GM18858 (cell line): ENCODE results near the gene AP1M2.

Experiments
- ATAC-seq: cut with Tn5 transposase; IDR thresholded peaks from one replicate; pipeline ENCODE4 v1.9.1; 2021; ENCODE audit not compliant: unreplicated experiment

AP1M2 gene

DNA sequence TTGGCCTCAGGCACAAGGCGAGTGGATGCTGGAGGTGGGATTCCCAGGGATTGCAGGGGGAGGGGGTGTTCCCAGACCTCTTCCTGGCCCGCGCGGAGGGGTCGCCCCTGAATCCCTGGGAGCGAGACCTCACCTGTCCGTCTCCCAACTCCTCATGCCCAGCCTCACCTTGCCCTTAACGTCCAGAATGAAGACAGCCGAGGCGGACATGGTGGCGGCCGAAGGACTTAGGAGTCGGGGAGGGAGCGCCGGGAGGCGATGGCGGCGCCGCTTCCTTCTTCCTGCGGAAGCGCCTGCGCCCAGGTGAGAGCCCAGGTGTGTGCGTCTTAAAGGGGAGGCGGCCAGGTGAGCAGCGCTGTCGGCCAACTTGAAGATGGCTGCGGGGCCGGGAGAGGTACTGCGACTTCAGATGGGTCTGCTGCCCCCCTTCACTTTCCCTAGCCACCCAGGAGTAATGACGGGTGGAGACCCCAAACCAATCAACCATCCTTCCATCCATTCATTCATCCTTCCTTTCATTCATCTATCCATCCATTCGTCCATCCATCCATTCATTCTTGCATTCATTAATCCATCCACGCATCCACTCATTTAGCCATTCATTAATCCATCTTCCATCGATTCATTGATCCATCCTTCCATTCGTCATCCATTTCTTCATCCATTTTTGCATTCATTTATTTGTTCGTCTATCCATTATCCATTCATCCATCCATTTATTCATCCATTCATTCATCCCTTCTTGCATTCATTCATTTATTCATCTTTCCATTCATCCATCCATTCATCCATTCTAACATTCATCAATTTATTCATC lies at the start of gene AP1M2:
Gene AP1M2, minus strand, starts transcription at position 291 of the 817 bp plus-strand sequence. Its CDS starts 81 bp downstream, at position 210.
- no peak for ATAC-seq

DNA sequence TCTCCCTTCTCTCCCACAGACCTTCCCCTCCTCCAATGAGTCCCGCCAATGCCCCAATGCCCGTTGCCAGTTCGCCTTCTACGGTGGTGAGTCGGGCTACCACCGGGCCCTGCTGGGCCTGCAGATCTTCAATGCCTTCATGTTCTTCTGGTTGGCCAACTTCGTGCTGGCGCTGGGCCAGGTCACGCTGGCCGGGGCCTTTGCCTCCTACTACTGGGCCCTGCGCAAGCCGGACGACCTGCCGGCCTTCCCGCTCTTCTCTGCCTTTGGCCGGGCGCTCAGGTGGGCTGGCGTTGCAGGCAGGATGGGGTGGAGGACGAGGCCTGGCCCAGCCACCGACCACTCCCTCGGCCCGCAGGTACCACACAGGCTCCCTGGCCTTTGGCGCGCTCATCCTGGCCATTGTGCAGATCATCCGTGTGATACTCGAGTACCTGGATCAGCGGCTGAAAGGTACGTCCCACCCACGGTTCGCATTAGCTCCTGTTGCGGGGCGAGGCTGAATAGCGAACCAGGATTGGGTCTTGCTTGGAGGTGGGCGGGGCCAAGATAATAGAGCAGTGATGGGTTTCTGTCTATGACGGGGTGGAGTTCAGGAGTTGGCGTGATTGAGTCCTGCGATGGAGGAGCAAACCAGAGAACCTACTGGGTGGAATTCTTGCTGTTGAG lies 49.3 kb upstream of the AP1M2 start:
- ATAC-seq: no peak

DNA sequence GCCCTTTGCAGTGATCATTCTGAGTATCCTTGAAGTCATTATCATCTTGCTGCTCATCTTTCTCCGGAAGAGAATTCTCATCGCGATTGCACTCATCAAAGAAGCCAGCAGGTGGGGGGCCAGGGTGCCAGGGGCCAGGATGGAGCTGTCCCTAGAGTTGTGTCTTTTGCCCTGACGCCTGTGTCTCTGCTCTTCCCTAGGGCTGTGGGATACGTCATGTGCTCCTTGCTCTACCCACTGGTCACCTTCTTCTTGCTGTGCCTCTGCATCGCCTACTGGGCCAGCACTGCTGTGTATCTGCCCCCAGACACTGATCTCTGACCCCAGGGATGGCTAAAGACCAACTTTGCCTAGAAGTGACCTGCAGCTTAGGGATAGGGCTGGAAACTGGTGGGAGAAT lies 47.9 kb upstream of the AP1M2 start:
- ATAC-seq: no peak

DNA sequence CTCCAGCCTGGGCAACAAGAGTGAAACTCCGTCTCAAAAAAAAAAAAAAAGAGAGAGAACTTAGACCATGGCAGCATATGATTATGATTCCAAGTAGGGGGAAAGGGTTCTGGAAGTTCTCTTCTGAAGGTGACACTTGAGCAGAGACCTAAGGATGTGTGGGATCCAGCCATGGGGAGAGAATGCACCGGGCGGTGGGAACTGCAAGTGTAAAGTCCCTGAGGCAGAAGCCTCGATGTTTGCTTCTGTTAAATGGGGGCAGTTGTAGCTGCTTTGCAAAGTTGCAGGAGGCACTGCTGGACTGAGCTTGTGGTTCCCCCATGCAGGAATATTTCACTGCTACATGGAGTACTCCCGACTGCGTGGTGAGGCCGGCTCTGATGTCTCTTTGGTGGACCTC lies 47.3 kb upstream of the AP1M2 start:
- ATAC-seq: no peak

DNA sequence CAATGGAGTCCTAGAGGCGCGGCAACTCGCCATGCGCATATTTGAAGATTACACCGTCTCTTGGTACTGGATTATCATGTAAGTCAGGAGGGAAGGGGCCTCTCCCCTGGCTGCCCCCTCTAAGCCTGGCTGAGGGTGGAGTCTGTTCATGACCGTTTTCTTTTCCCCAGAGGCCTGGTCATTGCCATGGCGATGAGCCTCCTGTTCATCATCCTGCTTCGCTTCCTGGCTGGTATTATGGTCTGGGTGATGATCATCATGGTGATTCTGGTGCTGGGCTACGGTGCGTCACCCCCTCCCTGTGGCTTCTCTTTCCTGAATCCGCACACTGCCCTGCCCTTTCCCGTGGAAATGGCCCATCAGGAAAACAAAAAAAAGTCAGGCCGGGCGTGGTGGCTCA lies 44.8 kb upstream of the AP1M2 start:
- no peak for ATAC-seq

DNA sequence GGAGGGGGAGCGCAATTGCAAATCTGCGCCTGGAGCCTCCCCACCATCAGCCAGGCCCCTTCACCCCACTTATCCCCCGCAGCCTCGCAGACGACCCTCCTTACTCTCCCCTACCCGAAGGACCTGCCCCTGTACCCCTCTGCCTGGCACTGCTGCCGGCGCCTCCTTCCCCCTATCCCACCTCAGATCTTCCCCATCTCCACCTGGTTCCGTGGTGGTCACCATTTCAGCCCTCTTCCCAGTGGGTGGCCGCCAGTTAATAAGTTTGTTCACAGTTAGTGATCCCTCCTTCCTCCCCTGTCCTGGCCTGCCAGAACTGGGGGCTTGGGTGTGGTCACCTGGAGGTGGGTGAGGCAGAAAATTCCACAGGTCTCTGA lies 38.6 kb upstream of the AP1M2 start:
- no peak for ATAC-seq

DNA sequence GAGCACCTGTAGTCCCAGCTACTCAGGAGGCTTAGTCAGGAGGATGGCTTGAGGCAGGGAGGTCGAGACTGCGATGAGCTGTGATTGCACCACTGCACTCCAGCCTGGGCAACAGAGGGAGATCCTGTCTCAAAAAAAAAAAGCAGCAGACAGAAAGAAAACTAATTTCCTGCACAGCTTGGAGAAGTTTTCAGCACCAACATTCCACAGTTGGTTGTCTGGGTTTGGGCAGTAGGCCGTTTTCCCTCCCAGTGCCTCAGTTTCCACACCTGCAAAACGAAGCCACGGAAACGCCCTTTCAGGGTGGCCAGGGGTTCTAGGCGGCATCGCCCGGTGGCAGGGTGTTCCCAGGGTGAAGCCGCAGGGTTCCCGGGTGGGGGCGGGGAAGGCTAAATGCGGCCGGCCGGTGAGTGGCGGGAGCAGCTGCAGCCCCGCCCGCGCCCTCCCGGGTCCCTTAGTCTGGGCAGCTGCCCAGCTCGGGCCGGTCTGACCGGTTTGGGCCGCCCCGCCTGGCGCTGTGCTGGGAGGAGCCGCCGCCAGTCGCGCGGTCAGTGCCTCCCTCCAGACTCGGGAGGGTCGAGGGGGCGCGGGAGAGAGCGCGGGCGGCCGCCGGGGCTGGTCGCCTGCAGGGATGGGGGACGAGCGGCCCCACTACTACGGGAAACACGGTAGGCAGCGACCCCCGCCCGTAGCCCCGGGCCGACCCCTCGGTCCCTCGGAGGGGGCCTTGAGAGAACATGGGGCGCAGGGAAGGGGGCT lies 38.1 kb upstream of the AP1M2 start, which contains the start of gene SLC44A2:
Gene SLC44A2, plus strand, starts transcription at position 551 of the 759 bp plus-strand sequence. Its CDS starts 81 bp downstream, at position 632.
- ATAC-seq: no peak

DNA sequence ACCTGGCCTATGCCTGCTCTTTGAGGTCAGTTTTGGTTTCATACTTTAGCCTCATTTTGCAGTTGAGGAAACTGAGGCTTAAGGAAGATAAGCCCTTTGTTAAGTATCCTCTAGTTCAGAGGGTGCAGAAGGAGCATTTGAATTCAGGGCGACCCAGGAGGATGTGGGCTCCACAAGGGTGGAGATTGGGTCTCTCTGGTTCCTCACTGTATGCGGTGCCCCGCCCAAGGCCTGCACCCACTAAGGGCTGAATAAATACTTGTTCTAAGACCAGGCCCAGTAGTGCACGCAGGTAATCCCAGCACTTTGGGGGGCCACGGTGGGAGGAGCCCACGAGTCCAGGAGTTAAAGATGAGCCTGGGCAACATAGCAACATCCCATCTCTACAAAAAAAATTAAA lies 37.5 kb upstream of the AP1M2 start:
- ATAC-seq: no peak

DNA sequence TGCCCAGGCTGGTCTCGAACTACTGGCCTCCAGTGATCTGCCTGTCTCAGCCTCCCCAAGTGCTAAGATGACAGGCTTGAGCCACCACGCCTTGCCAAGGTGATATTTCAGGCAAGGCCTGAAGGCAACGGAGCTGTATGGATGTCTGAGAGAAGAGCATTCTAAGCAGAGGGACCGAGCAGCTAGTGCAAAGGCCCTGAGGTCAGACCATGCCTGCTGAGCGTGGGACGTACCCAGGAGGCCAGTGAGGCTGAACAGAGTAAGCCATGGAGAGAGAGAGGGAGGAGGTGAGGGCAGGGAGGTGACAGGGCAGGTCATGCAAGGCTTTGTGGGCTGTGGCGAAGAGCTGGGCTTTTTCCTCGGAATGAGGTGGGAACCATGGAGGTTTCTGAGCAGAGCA lies 34.9 kb upstream of the AP1M2 start:
- no peak for ATAC-seq

DNA sequence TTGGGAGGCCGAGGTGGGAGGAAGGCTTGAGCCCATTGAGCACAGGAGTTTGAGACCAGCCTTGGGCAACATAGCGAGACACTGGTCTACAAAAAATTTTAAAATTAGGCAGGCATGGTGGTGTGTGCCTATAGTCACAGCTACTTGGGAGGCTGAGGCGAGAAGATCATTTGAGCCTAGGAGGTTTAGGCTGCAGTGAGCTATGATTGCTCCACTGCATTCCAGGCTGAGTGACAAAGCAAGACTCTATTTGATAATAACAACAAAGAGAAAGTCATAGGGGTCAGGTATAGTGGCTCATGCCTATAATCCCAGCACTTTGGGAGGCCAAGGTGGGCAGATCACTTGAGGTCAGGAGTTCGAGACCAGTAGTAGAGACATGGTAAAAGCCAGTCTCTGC lies 33.7 kb upstream of the AP1M2 start:
- no peak for ATAC-seq

DNA sequence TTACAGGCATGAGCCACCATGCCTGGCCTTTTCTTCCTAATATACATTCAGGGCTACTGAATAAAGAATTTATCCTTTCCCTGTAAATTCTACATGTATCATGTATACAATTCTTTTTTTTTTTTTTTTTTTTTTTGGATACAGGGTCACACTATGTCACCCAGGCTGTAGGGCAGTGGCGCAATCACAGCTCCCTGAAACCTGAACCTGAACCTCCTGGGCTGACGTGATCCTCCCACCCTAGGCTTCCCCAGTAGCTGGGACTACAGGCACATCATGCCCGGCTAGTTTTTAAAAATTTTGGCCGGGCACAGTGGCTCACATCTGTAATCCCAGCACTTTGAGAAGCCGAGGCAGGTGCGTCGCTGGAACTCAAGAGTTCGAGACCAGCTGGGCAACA lies 31.7 kb upstream of the AP1M2 start:
- no peak for ATAC-seq

DNA sequence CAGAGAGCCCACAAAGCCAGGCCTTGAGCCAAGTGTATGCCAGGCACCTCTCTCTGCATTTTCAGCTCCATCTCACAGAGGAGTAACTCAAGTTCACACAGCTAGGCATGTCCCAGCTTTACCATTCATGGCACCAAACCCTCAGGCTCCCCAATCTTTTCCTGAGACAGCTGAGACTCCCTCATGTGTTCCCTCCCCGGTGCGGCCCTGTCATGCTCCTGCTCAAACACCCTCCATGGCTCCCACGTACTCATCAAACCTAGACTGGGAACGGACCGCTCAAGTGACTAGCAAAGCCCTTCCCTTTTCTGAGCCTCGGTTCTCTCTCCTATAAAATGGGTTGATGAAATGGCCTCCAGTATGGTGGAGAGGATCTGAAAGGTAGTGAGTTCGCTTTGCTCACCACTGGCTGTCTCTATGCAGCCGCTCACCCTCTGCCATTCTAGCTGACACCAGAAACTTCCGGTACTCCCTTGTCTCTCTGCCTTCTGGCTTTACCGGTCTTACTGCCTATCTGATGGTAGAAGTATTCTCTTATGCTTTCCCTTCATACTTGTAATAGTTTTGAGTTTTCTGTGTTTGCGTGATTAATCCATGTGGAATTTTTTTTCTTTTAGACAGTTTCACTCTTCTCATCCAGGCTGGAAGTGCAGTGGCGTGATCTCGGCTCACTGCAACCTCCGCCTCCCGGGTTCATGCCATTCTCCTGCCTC lies 30.5 kb upstream of the AP1M2 start:
- no peak for ATAC-seq

DNA sequence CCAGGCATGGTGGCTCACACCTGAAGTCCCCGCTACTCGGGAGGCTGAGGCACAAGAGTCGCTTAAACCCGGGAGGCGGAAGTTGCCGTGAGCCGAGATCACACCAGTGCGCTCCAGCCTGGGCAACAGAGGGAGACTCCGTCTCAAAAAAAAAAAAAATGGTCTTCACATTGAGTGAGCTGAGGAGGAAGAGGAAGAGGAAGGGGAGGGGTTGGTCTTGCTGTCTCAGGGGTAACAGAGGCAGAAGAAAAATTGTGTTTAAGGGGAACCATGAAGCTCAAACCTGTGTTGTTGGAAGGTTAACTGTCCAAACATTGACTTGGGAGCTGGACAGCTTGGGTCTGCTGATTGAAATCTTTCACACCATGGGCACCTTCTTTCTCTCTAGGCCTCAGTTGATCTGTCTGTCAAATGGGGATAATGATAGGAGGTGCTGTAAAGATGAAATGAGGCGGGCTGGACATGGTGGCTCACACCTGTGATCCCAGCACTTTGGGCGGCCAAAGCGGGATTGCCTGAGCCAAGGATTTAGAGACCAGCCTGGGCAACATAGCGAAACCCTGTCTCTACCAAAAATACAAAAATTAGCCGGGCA lies 28.4 kb upstream of the AP1M2 start:
- ATAC-seq: no peak

DNA sequence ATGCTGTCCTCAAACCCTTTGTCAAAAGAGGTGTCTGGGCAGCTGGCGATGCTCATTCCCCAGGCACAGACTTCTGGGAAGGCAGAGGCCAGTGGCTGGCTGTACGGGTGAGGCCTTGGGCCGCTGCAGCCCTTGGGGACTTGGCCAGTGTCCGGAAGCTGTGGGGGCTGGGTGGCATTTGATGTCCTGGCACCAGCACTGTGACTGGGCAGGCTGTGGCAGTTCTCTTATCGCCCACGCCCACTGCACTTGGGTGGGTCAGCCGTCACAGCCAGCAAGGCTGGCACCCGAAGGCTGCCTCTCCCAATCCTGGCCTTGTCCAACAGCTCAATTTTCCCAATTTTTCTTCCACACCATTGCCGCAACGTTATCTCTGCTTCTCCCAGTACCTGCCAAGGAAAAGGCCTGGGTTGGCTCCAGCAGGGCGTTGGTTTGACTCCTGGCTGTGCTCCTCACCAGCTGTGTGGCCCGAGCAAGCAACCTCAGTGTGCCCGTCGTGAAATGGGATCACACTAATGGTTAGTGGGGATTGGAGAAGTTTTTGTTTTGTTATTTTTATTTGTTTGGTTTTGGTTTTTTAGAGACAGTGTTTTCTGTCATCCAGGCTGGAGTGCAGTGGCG lies 25.5 kb upstream of the AP1M2 start:
- ATAC-seq: no peak

DNA sequence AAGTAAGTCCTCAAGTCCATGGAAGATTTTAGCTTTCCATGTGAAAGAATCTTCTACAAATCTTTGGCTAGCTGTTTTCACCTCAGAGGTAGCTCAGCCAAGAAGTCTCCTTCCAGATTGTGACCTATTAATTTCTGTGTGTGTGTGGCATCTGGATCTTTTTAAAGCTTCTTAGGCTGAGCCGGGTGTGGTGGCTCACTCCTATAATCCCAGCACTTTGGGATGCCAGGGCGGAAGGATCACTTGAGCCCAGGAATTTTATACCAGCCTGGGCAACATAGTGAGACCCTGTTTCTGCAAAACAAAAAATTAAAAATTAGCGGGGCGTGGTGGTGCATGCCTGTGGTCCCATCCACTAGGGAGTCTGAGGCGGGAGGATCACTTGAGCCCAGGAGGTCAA lies 24.8 kb upstream of the AP1M2 start:
- ATAC-seq: no peak

DNA sequence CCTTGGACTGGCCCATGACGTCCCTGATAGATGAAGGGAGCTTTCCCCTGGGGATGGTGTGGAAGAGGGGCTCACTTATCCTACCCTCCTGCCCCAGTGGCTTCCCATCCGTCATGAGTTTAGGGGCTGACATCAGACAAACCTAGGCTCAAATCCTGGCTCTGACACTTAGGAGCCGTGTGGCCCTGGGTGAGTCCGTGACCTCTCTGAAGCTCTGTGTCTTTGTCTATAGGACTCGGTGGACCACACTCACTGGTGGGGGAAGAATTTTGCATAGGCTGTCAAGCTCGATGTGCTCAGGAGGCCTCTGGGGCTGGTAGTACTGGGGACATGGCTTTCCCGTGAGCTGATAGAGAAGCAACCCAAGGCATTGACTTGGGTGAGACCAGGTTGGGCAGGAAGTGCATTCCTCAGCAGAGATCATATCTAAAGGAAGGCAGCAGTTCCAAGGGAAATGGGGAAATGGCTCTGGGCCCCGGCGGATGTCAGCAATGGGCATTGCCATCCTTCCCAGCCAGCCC lies 17.4 kb upstream of the AP1M2 start:
- no peak for ATAC-seq

DNA sequence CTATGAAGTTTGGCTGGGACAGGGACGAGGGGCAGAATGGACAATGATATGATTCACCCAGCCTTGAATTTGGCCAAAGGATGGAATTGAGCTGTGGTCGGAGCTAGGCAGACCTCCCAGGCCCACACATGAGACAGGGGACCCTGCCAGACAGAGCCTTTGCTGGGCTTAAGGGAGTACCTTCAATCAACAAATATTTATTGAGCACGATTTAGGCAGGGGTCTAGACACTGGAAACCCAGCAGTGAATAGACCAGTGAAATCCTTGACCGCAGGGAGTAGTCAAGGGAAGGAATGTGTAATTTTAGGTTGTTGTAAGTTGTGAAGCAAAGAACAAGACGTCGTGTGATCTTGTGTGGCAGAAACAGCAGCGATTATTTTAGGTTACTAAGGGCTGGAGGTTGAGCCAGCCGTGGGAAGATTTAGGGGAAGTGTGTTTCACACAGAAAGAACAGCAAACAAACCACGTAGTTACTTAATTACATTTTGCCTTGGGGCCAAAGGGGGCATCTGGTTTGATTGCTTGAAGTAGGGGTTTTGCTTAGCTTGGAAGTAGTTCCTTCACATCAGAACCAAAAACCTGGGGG lies 16.9 kb upstream of the AP1M2 start:
- ATAC-seq: no peak

DNA sequence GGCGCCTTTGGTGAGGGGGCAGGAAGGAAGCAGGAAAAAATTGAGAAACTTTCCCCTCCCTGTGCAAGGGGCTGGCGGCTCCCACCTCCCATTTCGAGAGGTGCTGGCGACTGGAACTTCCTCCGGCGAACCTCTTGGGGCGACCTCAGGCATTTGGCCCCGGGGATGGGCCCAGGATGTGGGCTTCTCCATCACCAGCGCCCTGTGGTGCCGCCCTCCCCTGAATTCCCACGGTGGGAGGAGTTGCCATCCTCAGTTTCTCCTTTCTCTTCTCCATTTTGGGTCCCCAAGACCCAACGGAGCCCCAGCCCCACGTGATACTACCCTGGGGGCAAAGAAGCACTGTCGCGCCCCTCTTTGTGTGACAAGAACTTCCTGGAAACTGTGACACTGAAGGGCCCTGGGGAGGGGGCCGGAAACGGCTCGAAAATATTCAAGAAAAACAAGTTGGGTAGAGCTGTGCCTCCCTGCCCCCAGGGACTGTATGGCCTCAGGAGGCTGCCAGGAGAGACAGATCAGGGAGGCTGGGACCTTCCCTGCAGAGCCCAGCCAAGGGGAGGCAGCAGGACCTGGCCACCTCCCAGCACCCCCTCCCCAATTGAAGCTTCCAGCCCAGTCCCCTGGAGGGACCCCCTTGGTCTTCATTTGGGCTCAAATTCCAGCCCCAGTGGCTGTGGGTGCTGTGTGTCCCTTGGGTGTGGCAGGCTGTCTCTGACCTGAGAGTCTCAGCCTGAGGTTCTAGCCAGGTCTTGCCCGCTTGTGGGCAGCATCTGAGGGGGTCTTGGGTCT lies 16.2 kb upstream of the AP1M2 start:
- ATAC-seq: no peak
